H4 (cell line): ENCODE data around the gene SBF1. TPM values are rescaled to one million over a fixed set of nuclear protein-coding genes. Genes with fewer than 3 reads are reported as not detected.

Source experiments
- DNase-seq: peaks from one replicate; pipeline ENCODE4 v3.0.0-alpha.2; 2015; ENCODE audit warnings: low spot score
- total RNA-seq: library from RNA; depleted of rRNA; stranded (reverse); fragments of >200 nt; shearing (Covaris generic); gene quantifications from 2 replicates; pipeline ENCODE4 v1.2.3, GENCODE V29; 2014

SBF1 gene
- total RNA-seq, 1 experiment from 2014 or later: 29.1 TPM

DNA sequence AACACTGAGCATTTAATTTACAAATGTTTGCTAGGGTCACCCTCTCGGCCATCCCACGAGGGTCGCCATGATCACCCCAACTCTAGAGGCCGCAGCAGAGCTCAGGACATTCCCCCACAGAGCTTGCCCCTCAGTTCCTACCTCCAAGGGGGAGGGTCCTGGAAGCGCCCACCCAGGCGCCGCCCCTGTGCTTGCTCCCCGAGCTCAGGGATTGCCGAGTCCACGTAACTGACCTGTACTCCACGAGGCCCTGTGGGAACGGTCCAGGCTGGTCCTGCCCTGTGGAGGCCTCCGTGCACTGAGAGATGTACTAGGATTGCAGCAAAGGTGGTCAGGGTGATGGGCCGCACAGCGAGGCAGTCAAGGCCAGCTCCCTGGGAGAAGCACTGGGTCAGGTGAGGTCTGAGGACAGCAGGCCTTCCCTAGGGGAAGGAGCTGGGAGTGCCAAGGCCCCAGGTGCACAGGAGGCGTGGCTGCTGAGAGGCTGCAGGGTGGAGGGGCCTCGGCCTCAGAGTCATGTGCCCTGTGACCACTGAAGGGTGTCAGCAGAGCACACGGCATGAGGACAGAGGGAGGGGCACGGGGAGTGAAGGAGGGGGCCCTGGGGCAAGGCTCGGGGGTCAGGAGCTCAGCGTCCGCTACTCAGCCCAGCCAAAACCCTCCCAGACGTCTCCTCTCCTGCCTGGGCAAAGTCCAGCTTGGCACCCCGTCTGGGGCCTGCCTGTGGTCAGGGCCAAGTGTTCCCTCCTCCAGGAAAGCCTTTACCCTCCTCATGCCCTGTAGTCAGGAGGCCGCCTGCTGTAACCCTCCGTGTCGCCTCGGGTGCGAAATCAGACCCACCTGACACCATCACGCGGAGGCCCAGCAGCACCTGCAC is 9.4 kb upstream of the SBF1 start:
- DNase-seq: no peak

- no peak for DNase-seq
Measured at GRCh38 chr22:50483556-50483955, 8.7 kb upstream of the SBF1 start.

DNA sequence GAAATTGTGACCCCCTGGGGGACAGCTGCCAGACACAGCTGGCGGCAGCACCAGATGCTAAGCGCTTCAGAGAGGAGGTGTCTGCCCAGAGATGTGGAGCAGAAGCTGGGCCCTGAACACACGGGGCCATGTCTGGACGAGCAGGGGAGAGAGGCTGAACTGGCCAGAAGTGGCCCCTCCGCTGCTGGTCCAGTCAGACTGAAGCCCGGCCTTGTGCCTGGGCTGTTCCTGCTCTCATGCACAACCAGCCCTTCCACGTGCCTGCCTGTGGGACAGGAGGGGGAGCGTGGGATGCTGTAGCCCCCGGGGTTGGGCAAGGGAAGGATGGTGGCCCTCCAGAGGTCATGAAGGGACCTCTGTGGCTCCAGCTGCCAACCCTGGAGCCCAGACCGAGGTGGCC is 8.3 kb upstream of the SBF1 start:
- DNase-seq: no peak

DNA sequence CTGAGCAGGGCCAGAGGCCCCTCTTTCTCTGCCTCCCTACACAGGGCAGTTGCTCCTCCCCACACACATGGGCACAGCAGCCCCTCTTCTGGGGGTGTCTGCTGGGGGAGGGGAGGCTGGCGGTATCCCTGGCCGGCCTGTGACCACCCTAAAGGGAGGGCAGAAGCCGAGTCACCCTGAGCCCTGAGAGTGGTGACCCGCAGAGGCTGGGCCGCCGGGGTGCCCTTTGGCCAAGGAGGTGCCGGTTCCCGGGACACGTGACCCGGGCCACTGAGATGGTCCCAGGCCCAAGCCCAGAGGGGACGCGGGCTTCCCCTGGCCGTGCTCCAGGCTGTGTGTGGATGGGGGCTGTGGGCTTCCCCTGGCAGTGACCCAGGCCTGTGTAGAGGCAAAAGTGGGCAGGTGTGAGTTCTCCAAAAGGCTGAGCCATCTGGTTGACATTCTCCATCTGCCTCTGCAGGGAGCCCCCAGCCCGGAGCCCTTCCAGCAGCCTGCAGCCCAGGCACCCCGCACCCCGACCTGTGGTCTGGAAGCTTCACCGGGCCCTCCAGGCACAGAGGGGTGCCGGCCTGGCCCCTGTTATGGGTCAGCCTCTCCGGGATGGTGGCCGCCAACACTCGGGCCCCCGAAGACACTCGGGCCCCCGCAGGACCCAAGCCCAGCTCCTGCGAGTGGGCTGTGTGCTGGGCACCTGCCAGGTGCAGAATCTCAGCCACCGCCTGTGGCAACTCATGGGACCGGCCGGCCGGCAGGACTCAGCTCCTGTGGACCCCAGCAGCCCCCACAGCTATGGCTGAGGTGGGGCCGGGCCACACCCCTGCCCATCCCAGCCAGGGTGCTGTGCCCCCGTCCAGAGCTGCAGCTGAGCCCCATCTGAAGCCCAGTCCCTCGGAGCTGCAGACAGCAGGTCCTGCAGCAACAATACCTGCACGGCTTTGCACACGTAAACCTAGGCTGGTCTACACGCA is 7.6 kb upstream of the SBF1 start:
- DNase-seq: no peak

DNA sequence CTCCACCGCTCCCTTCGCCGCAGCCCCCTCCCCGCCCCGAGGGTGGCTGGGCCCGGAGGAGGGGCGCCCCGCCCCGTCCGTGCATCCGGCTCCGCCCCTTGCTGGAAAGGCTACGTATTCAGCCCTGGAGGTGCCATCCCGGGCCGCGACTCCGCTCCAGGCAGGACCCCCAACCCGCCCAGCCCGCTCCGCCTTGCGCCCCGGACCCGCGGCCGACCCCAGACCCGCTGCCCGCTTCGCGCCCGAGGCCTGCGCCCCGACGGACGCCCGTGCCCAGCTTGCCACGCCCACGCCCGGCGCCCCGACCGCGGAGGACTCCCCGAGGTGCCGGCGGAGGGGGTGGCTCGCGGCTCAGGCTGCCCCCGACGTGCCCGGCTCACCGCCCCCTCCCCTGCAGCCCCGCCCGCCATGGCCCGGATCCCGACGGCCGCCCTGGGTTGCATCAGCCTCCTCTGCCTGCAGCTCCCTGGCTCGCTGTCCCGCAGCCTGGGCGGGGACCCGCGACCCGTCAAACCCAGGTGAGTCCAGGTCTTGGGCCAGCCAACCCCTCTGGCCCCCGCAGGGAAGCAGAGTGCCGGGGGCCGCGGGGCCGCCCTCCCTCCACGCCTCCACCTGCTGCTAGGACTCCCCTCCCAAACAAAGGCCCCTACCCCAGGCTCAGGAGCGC is 6.7 kb upstream of the SBF1 start, which contains the start of gene ADM2:
TSS of gene ADM2 (plus strand) at position 104 of the 667 bp plus-strand sequence. CDS start at position 409, 305 bp downstream.
- DNase-seq: no peak

DNA sequence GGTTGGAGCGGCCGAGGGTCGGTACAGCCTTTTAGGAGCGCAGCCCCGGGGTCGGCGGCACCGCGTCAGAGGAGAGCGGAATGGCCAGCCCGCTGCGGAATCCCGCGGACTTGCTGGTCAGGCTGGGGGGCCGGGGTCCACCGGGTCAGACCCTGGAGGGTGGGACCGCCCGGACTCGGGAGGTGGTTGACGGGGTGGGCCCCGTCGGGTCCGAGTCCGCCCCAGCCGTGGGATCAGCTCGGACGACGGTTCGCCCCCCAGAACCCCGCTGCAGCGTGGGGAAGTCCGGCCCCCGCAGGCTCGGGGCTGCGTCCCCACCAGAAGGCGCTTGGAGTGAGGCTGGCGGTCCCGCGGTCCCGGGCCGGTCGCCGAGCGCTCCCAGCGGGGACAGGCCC is 6.2 kb upstream of the SBF1 start:
- no peak for DNase-seq

DNA sequence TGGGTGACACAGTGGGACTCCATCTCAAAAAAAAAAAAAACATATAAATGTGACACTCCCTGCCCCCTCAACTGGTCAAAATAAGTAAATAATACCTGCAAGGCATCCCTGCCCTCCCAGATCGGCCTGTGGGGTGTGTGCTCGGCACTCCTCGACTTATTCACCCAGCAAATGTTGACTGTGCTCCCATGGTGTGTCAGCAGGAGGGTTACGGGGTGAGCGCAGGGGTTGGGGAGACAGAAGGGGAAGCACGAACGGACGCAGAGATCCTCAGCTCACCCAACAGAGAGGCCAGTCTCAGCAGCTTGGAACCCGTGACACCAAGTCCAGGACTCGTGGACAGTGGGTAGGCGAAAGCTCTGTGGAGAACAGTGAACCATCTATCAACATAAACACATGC is 4.9 kb upstream of the SBF1 start:
- DNase-seq: no peak

- no peak for DNase-seq
Measured at GRCh38 chr22:50477923-50478322, 3.1 kb upstream of the SBF1 start.

- DNase-seq: no peak
Measured at GRCh38 chr22:50476868-50477267, 2.0 kb upstream of the SBF1 start.

DNA sequence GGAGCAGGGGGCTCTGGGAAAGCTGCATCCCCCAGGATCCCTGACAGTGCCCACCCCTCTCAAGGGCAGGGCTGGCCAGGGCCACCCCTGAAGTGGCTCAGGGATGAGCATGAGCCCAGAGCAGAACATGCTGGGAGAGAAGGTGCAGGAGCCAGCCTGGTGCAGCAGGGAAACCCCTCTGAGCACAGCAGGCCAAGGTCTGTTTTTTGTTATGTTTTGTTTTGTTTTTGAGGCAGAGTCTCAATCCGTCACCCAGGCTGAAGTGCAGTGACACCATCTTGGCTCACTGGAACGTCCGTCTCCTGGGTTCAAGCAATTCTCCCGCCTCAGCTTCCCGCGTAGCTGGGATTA is 792 bp upstream of the SBF1 start:
- DNase-seq: no peak

DNA sequence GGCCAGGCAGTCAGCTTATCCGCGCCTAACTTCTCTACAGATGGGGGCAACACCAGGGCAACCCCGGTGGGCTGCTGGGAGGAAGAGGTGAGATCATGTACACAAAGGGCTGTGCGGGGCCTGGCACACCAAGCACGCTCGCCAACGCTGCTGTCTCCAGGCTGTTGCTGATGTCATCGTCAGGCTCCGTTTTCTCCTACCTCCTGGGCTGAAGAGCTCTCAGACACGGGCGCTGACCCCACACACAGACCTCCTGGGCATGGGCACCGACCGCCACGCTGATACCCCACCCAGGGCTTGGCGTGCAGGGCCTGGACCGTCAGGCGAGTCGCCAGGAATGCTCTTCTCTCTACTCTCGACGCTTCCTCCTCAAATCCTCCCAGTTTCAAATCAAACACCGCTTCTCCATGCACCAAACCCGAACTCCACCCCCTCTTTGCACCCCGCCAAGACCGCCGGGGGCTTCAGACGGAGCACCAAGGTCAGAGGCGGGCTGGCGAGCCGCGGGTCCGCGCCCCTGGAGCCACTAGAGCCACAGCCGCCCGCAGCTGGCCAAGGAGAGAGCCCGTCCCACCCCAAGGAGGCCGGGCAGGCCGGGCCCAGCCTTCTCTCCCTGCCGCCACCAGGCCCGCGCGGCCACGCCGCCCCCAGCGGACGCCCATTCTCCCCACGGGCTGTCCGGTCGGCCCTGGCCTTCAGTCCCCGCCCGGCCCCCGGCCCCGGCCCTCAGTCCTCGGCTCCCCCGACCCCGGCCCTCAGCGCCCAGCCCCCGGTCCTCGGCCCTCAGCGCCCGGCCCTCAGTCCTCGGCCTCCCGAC is 772 bp downstream of the SBF1 start:
- DNase-seq: peak; percentile 36

- no peak for DNase-seq
Measured at GRCh38 chr22:50473088-50473487, 1.7 kb downstream of the SBF1 start.

- DNase-seq: no peak
Measured at GRCh38 chr22:50471962-50472361, 2.9 kb downstream of the SBF1 start.

- DNase-seq: no peak
Measured at GRCh38 chr22:50471197-50471847, 3.5 kb downstream of the SBF1 start.

GRCh38 chr22:50470491-50470890 is 4.3 kb downstream of the SBF1 start:
- DNase-seq: no peak

GRCh38 chr22:50469377-50470305 is 5.2 kb downstream of the SBF1 start:
- peak; percentile 84 for DNase-seq

GRCh38 chr22:50468626-50469025 is 6.2 kb downstream of the SBF1 start:
- DNase-seq: no peak

- no peak for DNase-seq
Measured at GRCh38 chr22:50467773-50468440, 6.9 kb downstream of the SBF1 start.

- no peak for DNase-seq
Measured at GRCh38 chr22:50467341-50467740, 7.5 kb downstream of the SBF1 start.
